Motor neuron (in vitro differentiated cells): ENCODE results near the gene SYTL5. TPM values are rescaled to one million over a fixed set of nuclear protein-coding genes. Genes with fewer than 3 reads are reported as not detected.
A peak's percentile ranks its signal among the peaks of the same experiment; 100 is the strongest.
"Not testable (repeated sequence)": the region's sequence is repeated elsewhere in the genome, so short reads cannot be mapped to it uniquely, and the experiment has no call there.

Experiments
- ATAC-seq, 8 experiments: fragments of 200-7000 bp; cut with Tn5 transposase; replicated peaks in 6 of 8; 2 replicates each; pipeline ENCODE4 v1.8.0; 2021; ENCODE audit warnings: mild to moderate bottlenecking in 8 of 8, moderate library complexity in 8 of 8
- H3K27ac ChIP-seq, 2 donors: fragments of 250-450 bp; sonication (Bioruptor Pico); 2 replicates each; pipeline ENCODE4 v1.9.0; 2021; ENCODE audit warnings: antibody characterized with exemption in 2 of 2, mild to moderate bottlenecking in 2 of 2, moderate library complexity in 1 of 2
- H3K4me1 ChIP-seq, 2 donors: fragments of 250-450 bp; sonication (Bioruptor Pico); replicated peaks in 1 of 2; 2 replicates each; pipeline ENCODE4 v1.6.1; 2021; ENCODE audit warnings: antibody characterized with exemption in 2 of 2, mild to moderate bottlenecking in 2 of 2, moderate library complexity in 1 of 2
- H3K4me3 ChIP-seq, 5 donors: fragments of 250-450 bp; sonication (Bioruptor Pico); 2 replicates each; pipeline ENCODE4 v1.9.0; 2021; ENCODE audit warnings: antibody characterized with exemption in 5 of 5, mild to moderate bottlenecking in 5 of 5, moderate library complexity in 4 of 5
- WGBS, 10 experiments: fragments of 450-650 bp; shearing (Covaris generic); methylation state at CpG; one replicate each; pipeline ENCODE4 v1.0.0; 2022; 5-methylcytosine and 5-hydroxymethylcytosine counted together
- in situ Hi-C, 9 experiments: fragments of 400-800 bp; cut with MboI; loops; one replicate each; pipeline ENCODE4 v1.15.0; 2021; ENCODE audit warnings: low sequenced_read_pairs in 9 of 9, low pct_unique_long_range_greater_than_20kb in 2 of 9; ENCODE audit not compliant: unreplicated experiment in 9 of 9
- total RNA-seq, 8 experiments: library from RNA; unstranded; fragments of 300-600 nt; gene quantifications; 2 replicates each; pipeline versions ENCODE4 v1.2.3 to v1.2.4, GENCODE V29; 2022

The SYTL5 gene
- total RNA-seq: 10 to 100 TPM in 2 of 8 experiments, 1 to 10 TPM in 1, under 1 TPM in 5; 0.09 to 30.3 (median 0.62) TPM

GRCh38 chrX:38006291-38006690, at the start of gene SYTL5:
SYTL5 (plus strand) TSS chrX:38006553; CDS start chrX:38033890, 27,337 bp downstream.
- WGBS, 10 experiments: 0 to 83% (median 17%) methylated on average over 1 of the region's 1 CpG; no CpG with 5 or more reads in 7 of the 10 experiments
- in situ Hi-C loops: no loop called here
- no peak within 1 kb of the TSS for H3K27ac ChIP-seq
- peak in 3 of 8 experiments; percentile 87 to 96 (median 94) for ATAC-seq
- H3K4me3 ChIP-seq: no peak within 1 kb of the TSS
- H3K4me1 ChIP-seq: no peaks in the 10 kb centered on the region

GRCh38 chrX:37958525-37959211, 47.7 kb upstream of the SYTL5 start:
- ATAC-seq: peak in 3 of 8 experiments; percentile 94 to 98 (median 96)
- H3K27ac ChIP-seq: no peak overlapping the region
- H3K4me3 ChIP-seq: no peak overlapping the region
- 0 to 100% (median 40%) methylated on average over 1 to 7 of the region's 7 CpGs; no CpG with 5 or more reads in 5 of the 10 experiments for WGBS, 10 experiments
- H3K4me1 ChIP-seq: no peaks in the 10 kb centered on the region
- in situ Hi-C loops: no loop called here

- H3K4me3 ChIP-seq: no peak overlapping the region
- in situ Hi-C loops: no loop called here
- no peaks in the 10 kb centered on the region for H3K4me1 ChIP-seq
- WGBS, 10 experiments: 65 to 100% (median 81%) methylated on average over 2 to 13 of the region's 15 CpGs; no CpG with 5 or more reads in 6 of the 10 experiments
- no peak for ATAC-seq
- no peak overlapping the region for H3K27ac ChIP-seq
Observed at GRCh38 chrX:37959212-37960021, 46.9 kb upstream of the SYTL5 start.

GRCh38 chrX:37961118-37961517, 45.2 kb upstream of the SYTL5 start:
- H3K4me1 ChIP-seq: no peaks in the 10 kb centered on the region
- 40 to 86% (median 67%) methylated on average over 1 of the region's 1 CpG; no CpG with 5 or more reads in 7 of the 10 experiments for WGBS, 10 experiments
- no peak overlapping the region for H3K27ac ChIP-seq
- no peak overlapping the region for H3K4me3 ChIP-seq
- in situ Hi-C loops: no loop called here
- ATAC-seq: no peak

- no peak overlapping the region for H3K4me3 ChIP-seq
- 28 to 100% (median 88%) methylated on average over 2 of the region's 2 CpGs; no CpG with 5 or more reads in 2 of the 10 experiments for WGBS, 10 experiments
- no peaks in the 10 kb centered on the region for H3K4me1 ChIP-seq
- no peak overlapping the region for H3K27ac ChIP-seq
- in situ Hi-C loops: no loop called here
- ATAC-seq: no peak
Observed at GRCh38 chrX:37967714-37968113, 38.6 kb upstream of the SYTL5 start.

- Histone ChIP-seq H3K4me3 (no peak overlapping the region), H3K27ac (no peak overlapping the region), H3K4me1 (no peaks in the 10 kb centered on the region)
- no peak for ATAC-seq
- 80 to 100% (median 93%) methylated on average over 1 to 3 of the region's 3 CpGs; no CpG with 5 or more reads in 5 of the 10 experiments for WGBS, 10 experiments
- in situ Hi-C loops: no loop called here
Observed at GRCh38 chrX:37975421-37975820, 30.9 kb upstream of the SYTL5 start.

GRCh38 chrX:37976153-37976552, 30.2 kb upstream of the SYTL5 start:
- Histone ChIP-seq H3K27ac (no peak overlapping the region), H3K4me3 (no peak overlapping the region), H3K4me1 (no peaks in the 10 kb centered on the region)
- 0 to 83% (median 61%) methylated on average over 1 of the region's 1 CpG; no CpG with 5 or more reads in 6 of the 10 experiments for WGBS, 10 experiments
- in situ Hi-C loops: no loop called here
- peak in 1 of 8 experiments; percentile 37 for ATAC-seq

- Histone ChIP-seq H3K4me1 (no peaks in the 10 kb centered on the region), H3K4me3 (no peak overlapping the region), H3K27ac (no peak overlapping the region)
- in situ Hi-C loops: no loop called here
- ATAC-seq: no peak
Observed at GRCh38 chrX:37984880-37985279, 21.5 kb upstream of the SYTL5 start.

GRCh38 chrX:37986893-37987292, 19.5 kb upstream of the SYTL5 start:
- Histone ChIP-seq H3K4me1 (no peaks in the 10 kb centered on the region), H3K27ac (no peak overlapping the region), H3K4me3 (no peak overlapping the region)
- in situ Hi-C loops: no loop called here
- ATAC-seq: peak in 3 of 8 experiments; percentile 50 to 73 (median 64)
- 100% methylated on average over 1 of the region's 1 CpG; no CpG with 5 or more reads in 9 of the 10 experiments for WGBS, 10 experiments

- no peak overlapping the region for H3K27ac ChIP-seq
- in situ Hi-C loops: no loop called here
- no peak overlapping the region for H3K4me3 ChIP-seq
- ATAC-seq: no peak
- H3K4me1 ChIP-seq: no peaks in the 10 kb centered on the region
Observed at GRCh38 chrX:37989304-37989703, 17.0 kb upstream of the SYTL5 start.

GRCh38 chrX:37991303-37991702, 15.1 kb upstream of the SYTL5 start:
- in situ Hi-C loops, H3K4me3 ChIP-seq, H3K4me1 ChIP-seq, H3K27ac ChIP-seq, ATAC-seq: not testable (repeated sequence)
- 100% methylated on average over 1 of the region's 6 CpGs; no CpG with 5 or more reads in 9 of the 10 experiments for WGBS, 10 experiments

GRCh38 chrX:37993176-37993575, 13.2 kb upstream of the SYTL5 start:
- H3K4me1 ChIP-seq: no peaks in the 10 kb centered on the region
- in situ Hi-C loops: no loop called here
- H3K27ac ChIP-seq: no peak overlapping the region
- ATAC-seq: no peak
- H3K4me3 ChIP-seq: no peak overlapping the region
- WGBS, 10 experiments: 45 to 100% (median 88%) methylated on average over 1 to 3 of the region's 3 CpGs; no CpG with 5 or more reads in 2 of the 10 experiments

GRCh38 chrX:37993837-37994619, 12.3 kb upstream of the SYTL5 start:
- ATAC-seq: no peak
- no peak overlapping the region for H3K4me3 ChIP-seq
- 52 to 100% (median 83%) methylated on average over 1 to 5 of the region's 7 CpGs; no CpG with 5 or more reads in 6 of the 10 experiments for WGBS, 10 experiments
- H3K4me1 ChIP-seq: no peaks in the 10 kb centered on the region
- in situ Hi-C loops: no loop called here
- H3K27ac ChIP-seq: no peak overlapping the region
